HepG2 (cell line): Measurements from ENCODE around the gene TMEM190. TPM values are rescaled to one million over a fixed set of nuclear protein-coding genes. Genes with fewer than 3 reads are reported as not detected.

Experiments used
- ATAC-seq: fragments of 200-7000 bp; cut with Tn5 transposase; 3 replicates; pipeline ENCODE4 v1.9.1; 2020; ENCODE audit warnings: mild to moderate bottlenecking, moderate library complexity
- BruUV-seq: library from RNA; stranded (reverse); fragments of 400-500 nt; replicated peaks from 2 replicates; lab custom pipeline; 2021; lab: Mats Ljungman, UMichigan
- CTCF ChIA-PET: fragments of 300-600 bp; formaldehyde crosslinking; extraction: SDS; loops from one replicate; lab custom pipeline; 2021; ENCODE audit warnings: low total read pairs, inconsistent platforms, low intra/inter-chr PET ratio; lab: Yijun Ruan, JAX
- POLR2A ChIA-PET: fragments of 350-600 bp; sonication (Branson Sonifier 250); formaldehyde crosslinking; loops from one replicate; lab custom pipeline; 2020; ENCODE audit warnings: antibody characterized with exemption, inconsistent platforms; lab: Yijun Ruan, JAX
- DNase-seq: peaks from one replicate; pipeline ENCODE4 v3.0.0-alpha.2; 2015; ENCODE audit warnings: low spot score
- FAIRE-seq: peaks from 3 replicates; lab custom pipeline; 2011; peaks lifted over from hg19 to GRCh38; lab: Jason Lieb, UNC
- H2AFZ ChIP-seq: one replicate; pipeline ENCODE4 v1.6.1; 2011; ENCODE audit warnings: low read length, inconsistent platforms
- H3K27ac ChIP-seq: fragments of 300-600 bp; 3 replicates; pipeline ENCODE4 v1.8.0; 2011; ENCODE audit warnings: mixed run types, mild to moderate bottlenecking, mixed read lengths, low read length, inconsistent platforms; ENCODE audit not compliant: insufficient read depth; ENCODE audit errors: extremely low read length
- H3K27me3 ChIP-seq, 2 experiments: fragments of 200-600 bp in 1 of 2; 2 replicates in 1 of 2; 3 replicates in 1 of 2; pipeline versions ENCODE4 v1.6.0 to v1.8.0; 2011; ENCODE audit warnings: low read length in 2 of 2, mild to moderate bottlenecking in 2 of 2, moderate library complexity in 2 of 2, inconsistent platforms in 1 of 2; ENCODE audit not compliant: insufficient read depth in 2 of 2, control insufficient read depth in 1 of 2
- H3K36me3 ChIP-seq, 2 experiments: fragments of 200-600 bp in 1 of 2; replicated peaks in 1 of 2; 2 replicates in 1 of 2; 3 replicates in 1 of 2; pipeline versions ENCODE4 v1.5.1 to v1.8.0; 2011; ENCODE audit warnings: low read length in 2 of 2, inconsistent platforms in 1 of 2; ENCODE audit not compliant: insufficient read depth in 2 of 2, control insufficient read depth in 1 of 2
- H3K4me1 ChIP-seq: 2 replicates; pipeline ENCODE4 v1.5.1; 2012; ENCODE audit warnings: low read length, inconsistent platforms; ENCODE audit not compliant: insufficient read depth
- H3K4me2 ChIP-seq: 2 replicates; pipeline ENCODE4 v1.6.0; 2011; ENCODE audit warnings: low read depth, low read length, inconsistent platforms
- H3K4me3 ChIP-seq, 3 experiments: fragments of 200-600 bp in 1 of 3; sonication (generic), shearing (Covaris generic) in 1 of 3; replicated peaks in 1 of 3; 2 replicates each; pipeline ENCODE4 v1.5.1; 2011 to 2016; ENCODE audit warnings: low read length in 3 of 3, inconsistent platforms in 2 of 3, low read depth in 2 of 3, mild to moderate bottlenecking in 2 of 3, control low read depth in 1 of 3, mixed read lengths in 1 of 3; ENCODE audit not compliant: insufficient read depth in 1 of 3
- H3K79me2 ChIP-seq: one replicate; pipeline ENCODE4 v1.6.1; 2011; ENCODE audit warnings: low read length, inconsistent platforms; ENCODE audit not compliant: insufficient read depth
- H3K9ac ChIP-seq: 2 replicates; pipeline ENCODE4 v1.6.0; 2011; ENCODE audit warnings: mild to moderate bottlenecking, low read depth, low read length, inconsistent platforms; ENCODE audit not compliant: insufficient read depth
- H3K9me3 ChIP-seq: 2 replicates; pipeline ENCODE4 v1.5.1; 2012; ENCODE audit warnings: mild to moderate bottlenecking, low read length
- H4K20me1 ChIP-seq: 2 replicates; pipeline ENCODE4 v1.6.0; 2011; ENCODE audit warnings: inconsistent platforms, mild to moderate bottlenecking, low read length, moderate library complexity; ENCODE audit not compliant: insufficient read depth
- ATF7-NPFF ChIP-seq: sonication (generic); formaldehyde crosslinking; IDR thresholded peaks from 2 replicates; pipeline ENCODE4 v1.8.1; 2023; ENCODE audit warnings: mild to moderate bottlenecking, low read depth, missing genetic modification reagents, moderate library complexity
- CBX5 ChIP-seq: sonication (generic); formaldehyde crosslinking; IDR thresholded peaks from 2 replicates; pipeline ENCODE4 v1.4.0; 2020; ENCODE audit warnings: missing genetic modification reagents, borderline replicate concordance
- EHMT2 ChIP-seq: fragments of 200-600 bp; sonication (generic); IDR thresholded peaks from 2 replicates; pipeline ENCODE4 v1.7.0; 2017; ENCODE audit warnings: antibody characterized with exemption, low read depth, low read length, borderline replicate concordance
- ELF3 ChIP-seq: IDR thresholded peaks from 2 replicates; pipeline ENCODE4 v1.6.1; 2016; ENCODE audit warnings: missing genetic modification reagents, missing compliant biosample characterization
- FOXA3 ChIP-seq: IDR thresholded peaks from 2 replicates; pipeline ENCODE4 v1.6.1; 2016; ENCODE audit warnings: missing genetic modification reagents, missing compliant biosample characterization
- FOXK2 ChIP-seq: fragments of 450-650 bp; IDR thresholded peaks from 2 replicates; pipeline ENCODE4 v1.6.1; 2016
- HNF4A ChIP-seq: sonication (generic); formaldehyde crosslinking; IDR thresholded peaks from 2 replicates; pipeline ENCODE4 v1.4.0; 2020; ENCODE audit warnings: missing genetic modification reagents
- KAT7 ChIP-seq: IDR thresholded peaks from 2 replicates; pipeline ENCODE4 v1.6.1; 2018; ENCODE audit warnings: borderline replicate concordance, missing compliant biosample characterization
- KDM2A ChIP-seq: sonication (generic); formaldehyde crosslinking; IDR thresholded peaks from 2 replicates; pipeline ENCODE4 v1.4.0; 2020; ENCODE audit warnings: low read depth, missing genetic modification reagents, borderline replicate concordance
- MTA3 ChIP-seq: sonication (generic); formaldehyde crosslinking; IDR thresholded peaks from 2 replicates; pipeline ENCODE4 v1.4.0; 2020; ENCODE audit warnings: missing genetic modification reagents
- MXI1 ChIP-seq: IDR thresholded peaks from 3 replicates; pipeline ENCODE4 v1.6.1; 2012; ENCODE audit warnings: low read depth, low read length, inconsistent platforms, borderline replicate concordance
- NFIC ChIP-seq: IDR thresholded peaks from 2 replicates; pipeline ENCODE4 v1.6.1; 2012; ENCODE audit warnings: mild to moderate bottlenecking, low read length, inconsistent platforms
- NFYB ChIP-seq: sonication (generic); formaldehyde crosslinking; IDR thresholded peaks from 2 replicates; pipeline ENCODE4 v1.4.0; 2020; ENCODE audit warnings: missing genetic modification reagents
- RFXAP ChIP-seq: sonication (generic); formaldehyde crosslinking; IDR thresholded peaks from 2 replicates; pipeline ENCODE4 v1.4.0; 2020; ENCODE audit warnings: missing genetic modification reagents, borderline replicate concordance
- THAP11 ChIP-seq: IDR thresholded peaks from 2 replicates; pipeline ENCODE4 v1.6.1; 2016; ENCODE audit warnings: missing biosample characterization, missing genetic modification reagents
- ZFX ChIP-seq: sonication (generic); formaldehyde crosslinking; IDR thresholded peaks from 2 replicates; pipeline ENCODE4 v1.4.0; 2020; ENCODE audit warnings: mild to moderate bottlenecking, low read depth, missing genetic modification reagents, moderate library complexity
- ZKSCAN8 ChIP-seq: IDR thresholded peaks from 2 replicates; pipeline ENCODE4 v1.6.1; 2016; ENCODE audit warnings: borderline replicate concordance, missing genetic modification reagents, missing compliant biosample characterization
- ZNF12 ChIP-seq: sonication (generic); formaldehyde crosslinking; IDR thresholded peaks from 2 replicates; pipeline ENCODE4 v1.5.0; 2020; ENCODE audit warnings: missing genetic modification reagents
- ZNF510 ChIP-seq: sonication (generic); formaldehyde crosslinking; IDR thresholded peaks from 2 replicates; pipeline ENCODE4 v1.4.0; 2020; ENCODE audit warnings: low read depth, mild to moderate bottlenecking, missing genetic modification reagents
- ZNF558 ChIP-seq: sonication (generic); formaldehyde crosslinking; IDR thresholded peaks from 2 replicates; pipeline ENCODE4 v1.9.0; 2022; ENCODE audit warnings: mild to moderate bottlenecking, missing genetic modification reagents, borderline replicate concordance
- ZNF777 ChIP-seq: sonication (generic); formaldehyde crosslinking; IDR thresholded peaks from 2 replicates; pipeline ENCODE4 v1.4.0; 2020; ENCODE audit warnings: missing genetic modification reagents
- WGBS: methylation state at CpG from one replicate; pipeline ENCODE4 v1.1.6; 2017; ENCODE audit warnings: low lambda C conversion rate; 5-methylcytosine and 5-hydroxymethylcytosine counted together
- in situ Hi-C: cut with HindIII; loops from 2 replicates; pipeline ENCODE4 v1.10.0; 2017; ENCODE audit warnings: low pct_unique_long_range_greater_than_20kb; ENCODE audit not compliant: extremely low pct_ligation_motif_present
- intact Hi-C: fragments of 100-400 bp; cut with micrococcal nuclease; formaldehyde crosslinking; loops from one replicate; pipeline ENCODE4 v1.10.0; 2022; ENCODE audit not compliant: unreplicated experiment
- polyA plus RNA-seq, 8 experiments: library from polyadenylated mRNA; depleted of rRNA in 3 of 8; stranded (reverse) in 7 of 8; unstranded in 1 of 8; fragments of >200 nt; fragmentation: Illumina TruSeq in 4 of 8; extraction: Trizol in 4 of 8; gene quantifications; 2 replicates each; pipeline versions ENCODE4 v1.2.1 to v1.2.3, GENCODE V29; 2011 to 2016; ENCODE audit warnings: low read depth in 4 of 8, missing spikeins in 1 of 8, mixed read lengths in 1 of 8; ENCODE audit not compliant: insufficient read depth in 1 of 8
- total RNA-seq, 5 experiments: library from RNA; depleted of rRNA; stranded (reverse); fragments of >200 nt; fragmentation: Illumina TruSeq; extraction: Trizol; gene quantifications; 2 replicates each; pipeline ENCODE4 v1.2.3, GENCODE V29; 2016; ENCODE audit warnings: low read depth in 1 of 5
- TF ChIP-seq, protein P1 (sequence below): sonication (generic); formaldehyde crosslinking; IDR thresholded peaks from 2 replicates; pipeline ENCODE4 v1.5.1; 2020; ENCODE audit warnings: missing genetic modification reagents, mild to moderate bottlenecking, borderline replicate concordance
- TF ChIP-seq, protein P2 (sequence below): sonication (generic); formaldehyde crosslinking; IDR thresholded peaks from 2 replicates; pipeline ENCODE4 v1.4.0; 2020; ENCODE audit warnings: missing genetic modification reagents
- TF ChIP-seq, protein P3 (sequence below): conservative IDR thresholded peaks from 2 replicates; pipeline ENCODE4 v1.6.1; 2018; ENCODE audit warnings: missing genetic modification reagents

The TMEM190 gene
- total and polyA plus RNA-seq, 2 of the 13 experiments (the other 11 are each of a cell fraction or from before 2014, with no cell fraction given), result 0.35 to 0.83 TPM

DNA sequence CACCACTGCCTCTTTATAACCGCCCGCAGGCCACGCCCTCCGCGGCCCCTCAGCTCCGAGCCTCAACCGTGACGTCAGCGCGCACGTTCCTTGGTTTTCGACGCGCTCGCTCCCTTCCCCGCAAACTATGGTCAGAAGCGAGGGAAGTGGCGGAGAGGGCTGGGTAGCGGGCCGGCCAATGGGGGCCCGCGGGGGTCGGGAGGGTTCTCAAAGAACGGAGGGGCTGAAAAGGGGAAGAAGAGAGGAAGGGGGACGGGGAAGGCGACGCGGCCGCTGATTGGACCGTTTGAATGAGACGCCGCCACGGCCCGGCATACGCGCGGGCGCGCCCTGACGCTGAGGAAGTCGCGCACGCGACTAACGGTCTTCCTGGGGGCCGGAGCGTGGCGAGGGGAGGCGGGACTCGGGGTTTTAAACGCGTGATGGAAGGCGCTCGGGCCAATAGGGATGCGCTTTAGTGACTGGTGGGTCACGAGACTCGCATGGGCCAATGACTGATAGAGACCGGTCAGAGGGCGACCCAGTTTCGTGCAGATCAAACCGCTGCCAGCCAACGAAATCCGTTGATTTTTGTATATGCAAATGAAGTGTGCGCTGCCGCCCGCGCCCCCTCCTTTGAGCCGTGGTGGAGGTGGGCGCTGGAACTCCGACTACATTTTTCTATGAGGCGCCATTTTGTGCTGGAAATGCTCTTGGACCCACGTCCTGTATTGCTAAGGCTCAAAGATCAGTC lies 31.3 kb downstream of the TMEM190 start:
- peak overlapping the region; percentile 68 for H3K27ac ChIP-seq
- BruUV-seq, result TSS peak; percentile 69
- H3K9ac ChIP-seq, result peak overlapping the region; percentile 86
- peak overlapping the region; percentile 82 to 88 (median 83); a peak in 5 of 6 replicates for H3K4me3 ChIP-seq
- H4K20me1 ChIP-seq, result no peaks in the 10 kb centered on the region
- peak; percentile 18 for FAIRE-seq
- peak overlapping the region; percentile 57 for H3K4me2 ChIP-seq
- no peak overlapping the region for H2AFZ ChIP-seq
- no peaks in the 10 kb centered on the region for H3K9me3 ChIP-seq
- in situ Hi-C loops, result loop anchor here (5.0 kb wide), 1 partner anchor 261 kb away; the partner anchor contains the start of gene TNNT1
- ATAC-seq, result peak; percentile 86
- 47% methylated on average over 58 of the region's 72 CpGs for WGBS
- intact Hi-C loops, result no loop called here
- peaks cover 26% of the 10 kb centered on the region for H3K4me1 ChIP-seq
- DNase-seq, result peak; percentile 83
- H3K36me3 ChIP-seq, result peaks cover 6 to 16% of the 10 kb centered on the region in 2 experiments; a peak in 4 of 5 replicates
- H3K79me2 ChIP-seq, result peaks cover 16% of the 10 kb centered on the region
- ChIA-PET POLR2A (interaction anchor here (0.5 to 2.9 kb wide), 41 partner anchors 10 to 291 kb away, joined by 3 to 62 read pairs (median 5); partner anchors contain the start of genes DNAAF3, HSPBP1, ISOC2 and KMT5C), CTCF (no interaction called here)
- H3K27me3 ChIP-seq, result peaks cover 0 to 5% of the 10 kb centered on the region in 2 experiments; a peak in 1 of 5 replicates
- TF ChIP-seq ZNF558 (CRISPR knock-in tag) (peak; percentile 54; the same call in 1 of the 2 replicates), NFYB (CRISPR knock-in tag) (peak; percentile 78), ATF7-NPFF (CRISPR knock-in tag) (peak; percentile 83; the same call in 1 of the 2 replicates), KDM2A (CRISPR knock-in tag) (peak; percentile 83), FOXA3 (CRISPR knock-in tag) (no peak), ELF3 (CRISPR knock-in tag) (peak; percentile 27; the same call in 1 of the 2 replicates), RFXAP (CRISPR knock-in tag) (no peak), ZNF510 (CRISPR knock-in tag) (0 out of 2 replicates have a peak, but pooled peaks have one; percentile 72), KAT7 (CRISPR knock-in tag) (no peak), MXI1 (no peak; the same call in 2 of the 3 replicates), ZNF777 (CRISPR knock-in tag) (no peak), EHMT2 (no peak), ZKSCAN8 (CRISPR knock-in tag) (no peak), CBX5 (CRISPR knock-in tag) (no peak), MTA3 (CRISPR knock-in tag) (no peak), HNF4A (CRISPR knock-in tag) (no peak; the same call in 1 of the 2 replicates), ZNF12 (CRISPR knock-in tag) (no peak), NFIC (no peak), FOXK2 (no peak), ZFX (CRISPR knock-in tag) (peak; percentile 48; the same call in 1 of the 2 replicates), THAP11 (CRISPR knock-in tag) (peak; percentile 75)
- TF ChIP-seq, protein P1, sequence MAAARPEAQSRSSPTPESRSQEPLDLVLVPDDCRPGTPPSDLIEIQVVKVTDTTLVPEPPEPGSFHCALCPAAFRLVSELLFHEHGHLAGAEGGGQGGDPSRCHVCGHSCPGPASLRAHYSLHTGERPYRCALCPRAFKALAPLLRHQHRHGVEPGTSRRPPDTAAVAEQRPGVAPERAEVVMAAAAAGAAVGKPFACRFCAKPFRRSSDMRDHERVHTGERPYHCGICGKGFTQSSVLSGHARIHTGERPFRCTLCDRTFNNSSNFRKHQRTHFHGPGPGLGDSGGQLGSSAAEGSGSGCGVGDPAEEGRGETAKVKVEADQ, result no peak
- TF ChIP-seq, protein P2, sequence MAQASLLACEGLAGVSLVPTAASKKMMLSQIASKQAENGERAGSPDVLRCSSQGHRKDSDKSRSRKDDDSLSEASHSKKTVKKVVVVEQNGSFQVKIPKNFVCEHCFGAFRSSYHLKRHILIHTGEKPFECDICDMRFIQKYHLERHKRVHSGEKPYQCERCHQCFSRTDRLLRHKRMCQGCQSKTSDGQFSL (CRISPR knock-in tag), result no peak
- TF ChIP-seq, protein P3, sequence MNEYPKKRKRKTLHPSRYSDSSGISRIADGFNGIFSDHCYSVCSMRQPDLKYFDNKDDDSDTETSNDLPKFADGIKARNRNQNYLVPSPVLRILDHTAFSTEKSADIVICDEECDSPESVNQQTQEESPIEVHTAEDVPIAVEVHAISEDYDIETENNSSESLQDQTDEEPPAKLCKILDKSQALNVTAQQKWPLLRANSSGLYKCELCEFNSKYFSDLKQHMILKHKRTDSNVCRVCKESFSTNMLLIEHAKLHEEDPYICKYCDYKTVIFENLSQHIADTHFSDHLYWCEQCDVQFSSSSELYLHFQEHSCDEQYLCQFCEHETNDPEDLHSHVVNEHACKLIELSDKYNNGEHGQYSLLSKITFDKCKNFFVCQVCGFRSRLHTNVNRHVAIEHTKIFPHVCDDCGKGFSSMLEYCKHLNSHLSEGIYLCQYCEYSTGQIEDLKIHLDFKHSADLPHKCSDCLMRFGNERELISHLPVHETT (CRISPR knock-in tag), result 0 out of 2 replicates have a peak, but pooled peaks have one; percentile 38
